Fibroblast of peridontal ligament (primary cell): ENCODE measurements around the gene NFKBIE.
"Not testable (repeated sequence)": the region's sequence is repeated elsewhere in the genome, so short reads cannot be mapped to it uniquely, and the experiment has no call there.

Experiments used
- DNase-seq: peaks from one replicate; pipeline ENCODE4 v3.0.0-alpha.2; 2010; ENCODE audit errors: extremely low read depth

NFKBIE gene

DNA sequence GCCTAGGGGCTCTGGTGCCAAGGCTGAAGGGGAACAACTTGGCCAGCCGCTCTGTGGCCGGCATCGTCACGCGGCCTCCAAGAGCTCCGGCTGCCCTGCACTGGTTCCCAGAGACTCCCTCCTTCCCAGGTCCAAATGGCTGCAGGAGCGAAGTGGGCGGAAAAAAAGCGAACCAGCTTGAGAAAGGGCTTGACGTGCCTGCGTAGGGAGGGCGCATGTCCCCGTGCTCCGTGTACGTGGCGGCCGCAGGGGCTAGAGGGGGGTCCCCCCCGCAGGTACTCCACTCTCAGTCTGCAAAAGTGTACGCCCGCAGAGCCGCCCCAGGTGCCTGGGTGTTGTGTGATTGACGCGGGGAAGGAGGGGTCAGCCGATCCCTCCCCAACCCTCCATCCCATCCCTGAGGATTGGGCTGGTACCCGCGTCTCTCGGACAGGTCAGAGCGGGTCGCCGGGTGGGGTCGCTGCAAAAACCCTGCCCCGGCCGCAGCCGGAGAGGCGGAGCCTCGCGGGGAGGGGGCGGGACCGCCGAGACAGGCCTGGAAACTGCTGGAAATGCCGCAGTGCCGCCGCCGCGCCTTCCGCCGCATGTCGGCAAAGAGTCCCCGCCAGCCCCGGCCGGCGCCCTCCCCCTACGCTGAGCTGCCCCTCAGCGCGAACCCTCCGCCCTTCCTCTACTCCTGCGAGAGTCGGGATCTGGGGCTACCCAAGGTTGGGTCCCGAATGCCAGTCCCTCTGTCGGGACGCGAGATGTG is 19.3 kb downstream of the NFKBIE start:
- peak; percentile 75 for DNase-seq

DNA sequence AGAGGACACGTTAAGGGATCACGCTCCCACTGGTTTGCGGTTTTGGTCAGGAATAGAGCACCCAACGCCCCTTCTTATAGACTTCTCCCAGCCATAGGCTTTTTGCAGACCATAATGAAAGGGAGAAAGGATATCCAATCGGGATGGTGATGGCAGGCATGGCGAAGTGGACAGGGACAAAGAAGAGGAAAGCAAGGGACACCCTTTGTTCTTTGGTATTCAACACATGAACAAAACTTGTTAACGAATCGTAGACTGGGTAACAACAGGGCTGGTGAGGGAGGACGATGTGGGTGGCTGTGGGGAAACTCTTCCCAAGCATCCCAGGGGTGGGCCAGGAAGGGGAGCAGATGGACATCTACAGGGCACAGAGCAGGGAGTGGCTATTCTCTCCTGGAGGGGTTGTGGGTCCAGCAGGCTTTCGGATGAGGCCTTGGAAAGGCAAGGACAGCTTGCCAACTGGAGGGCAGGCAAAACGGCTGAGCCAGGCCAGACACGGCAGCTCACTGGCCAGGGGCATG is 19.9 kb downstream of the NFKBIE start:
- DNase-seq = no peak

DNA sequence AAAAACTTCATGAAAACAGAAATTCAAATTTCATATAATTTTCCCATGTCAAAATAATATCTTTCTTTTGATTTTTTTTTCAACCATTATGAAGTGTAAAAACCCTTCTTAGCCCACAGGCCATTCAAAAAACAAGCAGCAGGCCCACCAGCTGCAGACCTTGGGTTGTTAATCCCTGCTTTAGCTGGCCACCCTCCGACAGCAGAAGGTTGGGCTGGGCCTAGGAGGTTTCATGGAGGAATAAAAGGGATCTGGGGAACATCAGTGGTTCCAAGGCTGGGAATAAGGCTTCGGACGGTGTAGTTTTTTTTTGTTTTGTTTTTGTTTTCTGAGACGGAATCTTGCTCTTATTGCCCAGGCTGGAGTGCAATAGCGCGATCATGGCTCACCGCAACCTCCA is 22.0 kb downstream of the NFKBIE start:
- no peak for DNase-seq

DNA sequence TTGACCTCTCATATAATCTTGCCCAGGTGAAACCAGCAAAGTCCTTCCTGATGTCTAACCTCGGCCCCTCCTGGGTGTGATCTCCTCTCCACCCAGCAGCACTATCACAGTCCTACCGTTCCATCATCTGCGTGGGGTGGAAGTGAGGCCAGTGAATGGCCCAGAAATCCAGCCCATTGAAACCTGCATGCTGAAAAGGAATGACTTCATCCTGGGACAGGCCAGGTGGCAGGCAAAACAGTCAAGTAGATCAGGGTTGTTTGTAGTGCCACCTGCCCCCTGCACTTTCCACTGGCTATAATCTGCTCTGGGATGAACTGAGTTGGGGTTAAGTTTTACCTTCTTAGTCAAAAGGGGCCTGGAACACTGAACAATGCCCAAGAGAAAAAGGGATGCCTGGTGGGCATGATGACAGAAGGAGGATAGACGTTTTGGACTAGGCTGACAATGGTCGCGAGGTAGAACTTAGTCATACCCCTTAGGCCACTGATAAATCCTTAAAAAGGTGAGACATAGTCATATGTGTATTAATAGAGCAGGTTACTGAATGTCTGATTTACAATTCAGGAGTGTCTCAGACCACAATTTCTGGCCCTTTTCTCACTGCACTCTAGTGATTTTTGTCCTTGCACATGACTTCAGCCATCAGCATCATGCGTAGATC is 26.5 kb downstream of the NFKBIE start:
- no peak for DNase-seq

DNA sequence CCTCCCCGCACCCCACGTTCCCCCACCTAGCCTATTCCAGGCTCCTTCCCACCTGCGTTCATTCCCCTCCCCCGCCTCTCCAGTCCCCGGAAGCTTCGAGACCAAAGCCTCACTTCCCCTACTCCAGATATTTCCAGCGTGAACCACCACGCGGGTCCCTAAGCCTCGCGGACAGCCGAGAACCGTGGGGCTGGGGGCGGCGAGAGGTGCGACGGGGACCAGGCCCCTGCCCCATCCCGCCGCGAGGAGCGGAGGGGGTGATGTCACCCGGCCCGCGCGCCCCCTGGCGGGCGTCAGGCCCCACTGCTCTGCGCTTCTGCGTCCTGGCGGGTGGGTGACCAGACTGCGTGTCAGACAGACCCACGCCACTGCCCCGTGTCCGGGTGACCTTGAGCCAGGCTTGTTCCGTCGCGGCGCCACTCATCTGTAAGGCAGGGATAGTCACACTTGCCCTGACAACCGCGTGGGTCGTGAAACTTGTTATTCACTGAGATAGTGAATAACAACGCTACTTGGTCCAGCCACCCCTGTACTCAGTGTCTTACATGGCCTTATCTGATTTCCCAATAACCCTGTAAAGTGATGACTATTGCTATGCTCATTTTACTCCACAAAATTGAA is 27.4 kb downstream of the NFKBIE start:
- DNase-seq = peak; percentile 56

DNA sequence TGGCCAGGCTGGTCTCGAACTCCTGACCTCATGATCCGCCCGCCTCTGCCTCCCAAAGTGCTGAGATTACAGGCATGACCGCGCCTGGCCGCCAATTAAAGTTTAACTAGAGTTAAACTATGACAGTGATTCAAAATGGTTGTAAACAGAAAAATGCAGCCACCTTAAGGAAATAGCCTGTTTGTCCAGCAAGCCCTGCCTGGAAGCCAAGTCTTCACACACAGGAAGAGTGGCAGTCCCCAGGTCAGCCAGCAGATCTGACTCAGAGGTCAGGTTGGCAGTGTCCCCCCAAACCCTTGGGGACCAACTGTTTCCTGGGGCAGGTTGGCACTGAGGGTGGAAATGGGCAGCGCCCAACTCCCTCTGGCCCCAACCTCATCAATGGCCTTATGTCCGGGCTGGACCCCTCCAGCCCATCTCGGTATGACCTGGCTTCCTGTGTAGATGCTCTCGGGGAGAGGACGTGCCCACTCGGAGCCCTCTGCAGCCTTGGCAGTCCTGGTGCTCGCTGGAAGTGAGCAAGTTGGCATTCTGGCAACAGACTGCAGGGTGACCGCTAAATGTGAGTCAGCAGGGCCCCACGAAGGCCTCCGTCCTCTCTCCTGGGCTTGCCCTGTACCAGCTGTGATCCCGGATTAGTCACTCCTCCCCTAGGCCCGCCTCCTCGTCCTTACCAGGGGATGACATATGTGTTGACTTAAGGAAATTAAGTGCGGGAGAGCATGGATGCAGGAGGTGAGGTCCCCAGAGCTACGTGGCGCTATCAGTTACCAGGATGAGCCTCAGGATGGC is 28.1 kb downstream of the NFKBIE start:
- DNase-seq = peak; percentile 94

DNA sequence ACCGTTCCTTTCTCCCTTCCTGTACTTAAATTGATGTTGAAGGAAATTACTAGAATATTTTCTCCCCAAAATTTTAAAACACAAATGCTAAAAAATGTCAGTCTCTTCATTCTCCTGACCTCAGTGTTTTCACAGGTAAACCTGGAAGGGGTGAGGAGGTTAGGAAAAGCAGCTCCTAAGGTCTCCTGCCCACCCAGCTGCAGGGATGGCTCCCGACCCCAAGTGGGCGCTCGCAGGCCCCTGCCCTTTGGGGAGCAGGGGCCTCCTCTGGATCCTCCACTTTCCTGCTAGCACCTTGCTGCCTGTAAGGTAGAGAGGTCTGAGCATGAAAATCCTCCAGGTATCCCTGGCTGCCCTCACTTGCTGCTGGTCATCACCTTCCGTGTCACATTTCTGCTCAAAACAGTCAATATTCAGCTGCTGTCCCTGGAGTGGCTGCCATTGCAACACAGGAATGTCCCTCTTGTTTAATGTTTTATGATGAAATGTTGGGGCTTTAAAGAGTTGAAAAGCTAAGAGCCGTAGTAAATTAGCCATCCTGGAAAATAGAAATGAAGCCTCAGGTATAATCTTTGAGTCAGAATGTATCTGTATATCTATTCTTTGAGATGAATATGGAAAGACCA is 29.3 kb downstream of the NFKBIE start:
- DNase-seq = no peak

DNA sequence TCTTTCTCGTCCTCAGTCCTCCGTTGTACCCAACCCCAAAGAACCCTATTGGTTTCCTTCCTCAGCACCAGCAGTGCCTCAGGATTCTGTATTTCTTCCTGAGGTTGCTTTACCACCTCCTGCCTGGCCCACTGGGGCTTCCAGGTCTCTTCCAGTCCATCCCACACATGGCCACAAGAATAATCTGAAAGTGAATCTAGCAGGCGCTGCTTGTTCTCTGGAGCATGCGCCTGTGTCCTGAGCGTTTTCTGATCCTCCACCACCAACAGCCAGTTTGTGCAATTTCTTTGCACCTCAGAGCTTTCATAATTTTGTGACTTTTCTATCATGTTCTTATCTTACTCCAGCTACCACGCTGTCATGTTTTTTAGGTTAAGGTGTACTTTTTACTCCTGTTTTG is 30.1 kb downstream of the NFKBIE start:
- no peak for DNase-seq

DNA sequence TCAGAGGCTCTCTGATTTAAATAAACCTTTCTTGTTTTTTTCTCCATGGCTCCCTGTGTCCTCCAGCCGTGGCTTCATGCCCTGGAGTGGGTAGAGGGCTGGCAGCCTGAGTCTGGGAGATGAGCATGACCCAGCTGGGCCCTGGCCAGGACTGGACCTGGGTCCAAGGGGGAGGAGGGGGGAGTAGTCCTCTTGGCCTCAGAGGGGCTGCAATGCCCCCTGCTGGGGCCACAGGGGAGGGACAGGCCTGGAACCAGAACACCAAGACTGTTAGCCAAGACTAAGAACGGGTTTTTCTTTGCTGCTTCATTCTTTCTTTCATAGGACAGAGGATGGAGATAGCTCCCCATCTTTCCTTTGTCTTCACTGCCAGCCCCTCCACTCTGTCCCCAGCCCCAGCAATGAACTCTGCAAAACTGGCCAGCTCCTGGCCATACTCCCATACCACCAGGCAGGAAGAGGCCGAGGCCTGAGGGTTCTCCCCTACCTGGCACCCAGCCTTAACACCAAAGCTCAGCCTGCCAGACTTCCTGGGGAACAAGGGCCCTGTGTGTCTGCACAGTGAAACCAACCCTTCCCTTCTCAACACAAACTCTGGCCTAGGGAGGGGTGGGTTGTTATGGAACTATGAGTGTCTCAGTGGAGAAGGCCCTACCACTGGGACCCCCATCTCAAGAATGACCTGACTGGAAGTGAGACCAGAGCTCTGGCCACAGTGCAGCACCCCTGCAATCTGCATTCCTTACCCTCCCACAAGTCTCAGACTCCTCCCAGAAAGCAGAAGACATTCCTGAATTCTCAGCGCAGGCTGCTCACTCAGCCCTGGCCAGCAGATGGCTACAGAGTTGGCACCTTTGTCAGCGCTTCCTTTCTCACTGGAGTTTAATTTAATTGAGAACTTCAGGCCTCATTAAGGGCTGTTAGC is 31.0 kb downstream of the NFKBIE start:
- peak; percentile 77 for DNase-seq

DNA sequence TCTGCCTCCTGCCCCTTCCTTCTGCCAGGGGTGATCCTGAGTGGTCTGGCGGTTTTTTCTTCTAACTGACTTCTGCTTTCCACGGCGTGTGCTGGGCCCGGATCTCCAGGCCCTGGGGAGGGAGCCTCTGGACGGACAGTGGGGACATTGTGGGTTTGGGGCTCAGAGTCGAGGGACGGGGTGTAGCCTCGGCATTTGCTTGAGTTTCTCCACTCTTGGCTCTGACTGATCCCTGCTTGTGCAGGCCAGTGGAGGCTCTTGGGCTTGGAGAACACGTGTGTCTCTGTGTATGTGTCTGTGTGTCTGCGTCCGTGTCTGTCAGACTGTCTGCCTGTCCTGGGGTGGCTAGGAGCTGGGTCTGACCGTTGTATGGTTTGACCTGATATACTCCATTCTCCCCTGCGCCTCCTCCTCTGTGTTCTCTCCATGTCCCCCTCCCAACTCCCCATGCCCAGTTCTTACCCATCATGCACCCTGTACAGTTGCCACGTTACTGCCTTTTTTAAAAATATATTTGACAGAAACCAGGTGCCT is 31.7 kb downstream of the NFKBIE start:
- no peak for DNase-seq

DNA sequence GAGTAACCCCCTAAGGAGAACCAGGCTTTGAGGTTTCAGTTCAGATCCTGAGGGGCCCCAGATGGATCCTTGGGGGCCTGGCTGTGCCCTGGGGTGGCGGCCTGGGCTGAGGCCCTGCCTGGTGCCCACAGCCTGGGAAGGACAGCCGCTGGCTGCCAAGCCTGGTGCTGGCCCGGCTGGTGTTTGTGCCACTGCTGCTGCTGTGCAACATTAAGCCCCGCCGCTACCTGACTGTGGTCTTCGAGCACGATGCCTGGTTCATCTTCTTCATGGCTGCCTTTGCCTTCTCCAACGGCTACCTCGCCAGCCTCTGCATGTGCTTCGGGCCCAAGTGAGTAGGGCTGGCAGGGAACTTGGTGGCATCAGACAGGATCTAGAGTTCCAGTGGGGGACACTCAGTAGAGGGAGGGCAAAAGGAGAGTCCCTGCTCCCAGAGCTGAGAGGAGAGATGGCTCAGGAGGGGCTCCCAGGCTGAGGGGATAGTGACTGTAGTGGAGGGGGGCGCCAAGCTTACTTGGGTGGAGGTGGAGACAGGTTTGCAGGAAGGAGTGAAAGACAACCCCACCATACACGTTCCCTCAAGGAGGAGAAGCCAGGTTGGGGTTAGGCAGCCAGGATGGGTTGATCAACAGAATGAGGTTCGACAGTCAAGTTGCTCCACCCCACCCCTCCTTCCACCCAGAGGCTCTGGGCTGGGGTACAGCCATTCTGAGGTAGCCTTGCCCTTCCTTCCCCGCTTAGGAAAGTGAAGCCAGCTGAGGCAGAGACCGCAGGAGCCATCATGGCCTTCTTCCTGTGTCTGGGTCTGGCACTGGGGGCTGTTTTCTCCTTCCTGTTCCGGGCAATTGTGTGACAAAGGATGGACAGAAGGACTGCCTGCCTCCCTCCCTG is 32.4 kb downstream of the NFKBIE start:
- no peak for DNase-seq

DNA sequence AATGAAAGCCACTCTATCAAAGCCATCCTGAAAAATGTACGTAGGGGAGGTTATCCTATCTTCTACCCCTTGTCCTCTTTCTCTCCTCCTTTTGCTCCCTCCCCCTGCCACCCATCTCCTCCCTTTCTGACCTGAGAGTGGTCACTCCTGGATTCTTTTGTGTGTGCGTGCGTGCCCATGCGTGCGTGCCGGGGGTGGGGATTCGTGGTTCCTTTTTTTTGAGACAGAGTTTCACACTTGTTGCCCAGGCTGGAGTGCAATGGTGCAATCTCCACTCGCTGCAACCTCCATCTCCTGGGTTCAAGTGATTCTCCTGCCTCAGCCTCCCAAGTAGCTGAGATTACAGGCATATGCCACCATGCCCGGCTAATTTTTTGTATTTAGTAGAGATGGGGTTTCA is 33.9 kb downstream of the NFKBIE start:
- DNase-seq = not testable (repeated sequence)

DNA sequence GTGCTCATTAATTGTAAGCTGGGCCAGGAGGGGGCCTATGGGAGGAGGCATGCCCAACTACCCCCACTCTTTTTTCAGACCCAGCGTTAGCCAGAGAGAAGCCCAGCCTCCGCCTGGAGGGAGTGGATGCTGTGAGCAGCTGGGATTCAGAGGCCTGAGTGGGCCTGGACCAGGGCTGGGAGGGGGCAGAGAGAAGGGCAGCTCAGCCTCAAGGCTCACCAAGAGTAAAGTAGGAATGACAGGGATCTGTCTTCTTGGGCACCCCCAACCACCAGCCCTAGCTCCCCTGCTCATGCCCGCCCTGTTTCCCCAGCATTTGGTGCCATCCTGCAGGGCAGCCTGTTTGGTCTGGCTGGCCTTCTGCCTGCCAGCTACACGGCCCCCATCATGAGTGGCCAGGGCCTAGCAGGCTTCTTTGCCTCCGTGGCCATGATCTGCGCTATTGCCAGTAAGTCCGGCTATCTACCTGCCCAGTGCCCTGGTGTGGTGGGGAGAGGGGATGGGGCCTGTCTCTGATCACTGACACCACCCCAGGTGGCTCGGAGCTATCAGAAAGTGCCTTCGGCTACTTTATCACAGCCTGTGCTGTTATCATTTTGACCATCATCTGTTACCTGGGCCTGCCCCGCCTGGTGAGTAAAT is 35.2 kb downstream of the NFKBIE start:
- DNase-seq = no peak

DNA sequence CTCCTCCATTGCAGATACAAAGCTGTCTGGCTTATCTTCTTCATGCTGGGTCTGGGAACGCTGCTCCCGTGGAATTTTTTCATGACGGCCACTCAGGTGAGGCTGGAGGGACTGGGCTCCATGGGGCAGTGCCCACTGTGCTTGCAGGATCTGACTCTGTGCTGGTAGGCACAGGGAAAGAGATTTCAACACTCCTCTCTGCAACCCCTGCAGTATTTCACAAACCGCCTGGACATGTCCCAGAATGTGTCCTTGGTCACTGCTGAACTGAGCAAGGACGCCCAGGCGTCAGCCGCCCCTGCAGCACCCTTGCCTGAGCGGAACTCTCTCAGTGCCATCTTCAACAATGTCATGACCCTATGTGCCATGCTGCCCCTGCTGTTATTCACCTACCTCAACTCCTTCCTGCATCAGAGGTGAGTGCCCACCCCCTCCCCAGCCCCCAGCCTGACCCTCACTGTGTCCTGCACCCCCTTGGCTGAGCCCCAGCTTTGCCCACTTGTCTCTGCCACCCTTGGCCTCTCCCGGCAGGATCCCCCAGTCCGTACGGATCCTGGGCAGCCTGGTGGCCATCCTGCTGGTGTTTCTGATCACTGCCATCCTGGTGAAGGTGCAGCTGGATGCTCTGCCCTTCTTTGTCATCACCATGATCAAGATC is 35.8 kb downstream of the NFKBIE start:
- DNase-seq = no peak

DNA sequence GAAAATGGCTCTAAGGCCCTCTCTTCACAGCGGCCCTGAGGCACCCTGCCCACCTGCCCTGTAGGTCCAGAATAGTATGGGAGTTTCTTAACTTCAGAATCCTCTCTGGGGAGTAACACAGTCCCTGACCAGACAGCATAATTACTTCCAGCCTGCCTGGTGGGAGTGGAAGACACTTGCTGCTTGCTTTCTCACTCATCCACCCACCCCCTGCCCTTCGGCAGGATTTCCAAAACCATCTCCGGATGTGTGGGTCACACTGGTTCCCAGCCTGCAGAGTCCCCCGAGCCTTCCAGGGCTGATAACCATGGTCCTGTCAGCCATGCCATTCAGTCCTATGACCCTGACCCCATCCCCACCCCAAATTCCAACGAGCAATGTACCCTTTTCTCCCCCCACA is 36.5 kb downstream of the NFKBIE start:
- DNase-seq = no peak

DNA sequence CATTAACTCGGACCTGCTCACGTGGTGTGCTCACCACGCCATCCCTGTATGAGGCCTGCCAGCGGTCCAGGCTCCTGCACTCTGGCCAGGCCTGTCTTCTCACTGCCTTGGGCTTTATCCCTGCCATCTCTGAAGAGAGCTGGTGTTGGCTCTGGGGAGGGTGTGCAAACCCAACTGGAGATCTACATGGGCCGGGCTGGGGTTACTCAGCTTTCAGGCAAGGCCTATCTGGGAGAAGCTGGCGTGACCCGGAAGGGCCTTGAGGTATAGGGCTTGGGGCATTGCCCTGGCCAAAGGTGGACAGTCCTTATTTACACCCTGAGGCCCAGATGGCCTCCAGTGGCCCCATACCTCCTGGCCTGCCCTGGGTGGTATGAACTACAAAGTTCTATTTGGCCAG is 36.9 kb downstream of the NFKBIE start:
- no peak for DNase-seq

DNA sequence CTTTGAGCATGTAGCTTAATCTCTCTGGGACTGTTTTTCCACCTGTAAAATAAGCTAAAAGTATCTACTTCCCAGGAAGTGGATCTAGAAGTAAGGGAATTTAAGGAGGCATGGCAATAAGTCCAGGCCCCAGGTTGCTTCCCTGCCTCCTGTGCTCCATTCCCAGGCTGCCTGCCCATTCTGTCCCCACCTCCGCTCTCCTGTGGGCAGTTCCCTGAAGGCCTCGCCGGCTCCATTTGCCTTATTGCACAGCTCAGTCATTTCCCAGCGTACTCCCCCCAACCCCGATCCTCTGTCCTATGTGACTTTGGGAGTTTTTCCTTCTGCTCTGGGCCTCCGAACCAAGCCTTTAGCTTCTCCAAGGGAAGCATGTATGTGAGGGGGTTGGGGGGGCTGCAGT is 37.3 kb downstream of the NFKBIE start:
- DNase-seq = no peak

DNA sequence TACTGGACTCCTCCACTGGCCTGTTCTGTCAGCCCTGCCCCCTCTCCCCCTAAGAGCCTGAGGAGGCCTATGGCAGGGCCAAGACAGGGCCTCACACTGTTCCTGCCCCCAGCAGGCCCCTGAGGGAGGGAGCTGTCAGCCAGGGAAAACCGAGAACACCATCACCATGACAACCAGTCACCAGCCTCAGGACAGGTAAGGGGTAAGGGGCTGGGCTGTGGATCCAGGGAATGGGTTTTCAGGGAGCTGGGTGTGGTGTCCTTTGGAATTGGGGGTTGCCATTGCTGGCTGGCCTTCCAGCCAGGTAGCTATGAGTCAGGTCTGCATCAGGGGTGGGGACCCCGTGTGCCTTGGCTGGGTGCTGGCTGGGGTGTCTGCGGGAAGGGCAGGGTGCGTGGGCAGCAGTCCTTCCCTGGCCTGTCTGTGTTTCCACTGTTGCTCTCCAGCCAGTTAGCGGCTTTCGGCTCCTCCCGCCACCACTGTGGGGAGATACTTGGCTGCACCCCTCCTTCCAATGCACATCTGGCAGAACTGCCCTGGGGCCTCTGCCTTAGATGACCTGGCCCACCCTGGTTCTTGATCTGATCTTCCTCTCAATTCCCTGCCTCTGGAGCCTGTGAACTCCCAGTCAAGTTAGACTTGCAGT is 38.1 kb downstream of the NFKBIE start:
- DNase-seq = no peak
